HG02973 (cell line): ENCODE results near the gene PHF1.
"Not testable (repeated sequence)": the region's sequence is repeated elsewhere in the genome, so short reads cannot be mapped to it uniquely, and the experiment has no call there.

Experiments
- ATAC-seq: cut with Tn5 transposase; IDR thresholded peaks from one replicate; pipeline ENCODE4 v1.9.1; 2021; ENCODE audit warnings: moderate library complexity; ENCODE audit not compliant: unreplicated experiment

Gene PHF1

GRCh38 chr6:33391278-33391921 lies 19.4 kb upstream of the PHF1 start, which contains the start of gene KIFC1:
Gene KIFC1 (plus strand): TSS chr6:33391823. CDS start chr6:33391986, 163 bp downstream.
- ATAC-seq, result peak; percentile 80

DNA sequence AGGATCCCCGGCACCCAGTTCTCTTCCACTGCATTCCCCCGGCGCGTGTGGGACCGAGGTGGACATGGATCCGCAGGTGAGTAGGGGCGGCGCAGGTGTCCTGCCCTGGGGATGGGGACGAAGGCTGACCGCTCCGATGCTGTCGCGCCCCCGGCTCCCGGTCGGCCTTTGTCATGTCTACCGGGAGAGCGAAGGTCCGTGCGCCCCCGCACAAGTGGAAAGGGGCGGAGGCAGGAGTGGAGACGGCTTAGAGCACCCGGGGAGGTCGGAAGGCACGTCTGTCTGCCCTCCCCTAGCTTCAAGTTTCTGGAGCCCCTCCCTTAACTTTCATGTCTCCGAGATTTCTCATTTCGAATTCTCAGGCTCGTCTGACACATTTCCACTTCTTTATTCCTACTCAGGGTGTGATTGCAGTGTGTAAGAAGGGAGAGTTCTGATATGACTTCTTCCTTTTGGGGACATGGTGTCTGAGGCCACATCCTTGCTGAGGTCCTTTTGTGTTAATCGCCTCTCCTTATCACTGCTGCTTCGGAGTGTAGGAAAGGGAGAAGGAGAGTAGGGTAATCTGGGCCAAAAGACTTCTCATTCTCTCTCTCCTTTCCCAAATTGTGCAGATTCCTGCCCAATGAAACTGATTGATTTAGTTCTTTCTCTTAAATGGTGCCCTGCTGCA lies 18.8 kb upstream of the PHF1 start:
- ATAC-seq, result peak; percentile 12

- no peak for ATAC-seq
Measured at GRCh38 chr6:33392595-33392948, 18.2 kb upstream of the PHF1 start.

DNA sequence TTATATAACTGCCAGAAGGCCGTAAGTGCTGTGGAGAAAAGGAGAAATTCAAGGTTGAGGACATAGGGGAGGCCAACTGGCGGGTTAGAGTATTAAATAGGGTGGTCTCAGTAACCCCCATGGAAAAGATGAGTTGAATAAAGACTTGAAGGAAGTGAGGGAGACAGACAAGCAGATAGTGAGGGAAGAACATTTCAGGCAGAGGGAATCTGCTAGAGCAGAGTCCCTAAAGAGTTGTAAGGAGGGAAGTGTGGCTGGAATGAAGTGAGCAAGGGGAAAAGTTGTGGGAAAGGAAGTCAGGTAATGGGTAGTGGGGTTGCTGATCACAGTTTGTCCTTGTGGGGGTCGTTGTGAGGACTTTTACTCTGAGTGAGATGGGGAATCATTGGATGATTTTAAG lies 17.8 kb upstream of the PHF1 start:
- no peak for ATAC-seq

DNA sequence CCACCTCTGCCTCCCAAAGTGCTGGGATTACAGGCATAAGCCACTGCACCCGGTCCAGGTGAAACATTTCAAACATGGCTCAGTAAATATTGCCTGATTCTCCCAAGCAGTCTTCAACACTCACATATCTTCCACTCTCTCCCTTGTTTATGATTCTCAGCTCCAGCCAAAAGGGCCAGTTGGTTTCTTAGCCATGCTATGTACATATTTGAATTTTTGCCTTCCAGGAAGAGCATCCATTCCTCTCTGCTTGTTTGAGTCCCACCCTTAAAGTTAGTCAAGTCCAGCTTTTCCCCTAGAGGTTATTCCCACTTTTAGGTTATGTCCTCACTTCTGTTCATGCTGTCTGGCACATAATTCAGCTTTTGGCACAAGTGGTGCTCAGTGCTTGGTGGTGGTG lies 13.3 kb upstream of the PHF1 start:
- ATAC-seq, result no peak

DNA sequence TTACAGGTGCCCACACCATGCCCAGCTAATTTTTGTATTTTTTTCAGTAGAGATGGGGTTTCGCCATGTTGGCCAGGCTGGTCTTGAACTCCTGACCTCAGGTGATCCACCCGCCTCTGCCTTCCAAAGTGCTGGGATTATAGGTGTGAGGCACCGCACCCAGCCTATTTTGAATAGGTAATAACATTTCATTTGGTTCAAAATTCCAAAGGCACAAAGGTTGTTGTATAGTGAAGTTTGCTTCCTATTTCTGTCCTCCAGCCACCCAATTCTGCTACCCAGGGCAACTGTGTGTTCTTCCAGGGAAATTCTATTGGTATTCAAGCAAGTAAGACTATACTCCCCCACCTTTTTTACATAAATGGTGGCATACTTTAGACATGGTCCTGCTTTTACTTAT lies 12.2 kb upstream of the PHF1 start:
- ATAC-seq, result not testable (repeated sequence)

- ATAC-seq, result not testable (repeated sequence)
Measured at GRCh38 chr6:33399881-33400280, 10.9 kb upstream of the PHF1 start.

- ATAC-seq, result no peak
Measured at GRCh38 chr6:33404884-33405283, 5.9 kb upstream of the PHF1 start.

DNA sequence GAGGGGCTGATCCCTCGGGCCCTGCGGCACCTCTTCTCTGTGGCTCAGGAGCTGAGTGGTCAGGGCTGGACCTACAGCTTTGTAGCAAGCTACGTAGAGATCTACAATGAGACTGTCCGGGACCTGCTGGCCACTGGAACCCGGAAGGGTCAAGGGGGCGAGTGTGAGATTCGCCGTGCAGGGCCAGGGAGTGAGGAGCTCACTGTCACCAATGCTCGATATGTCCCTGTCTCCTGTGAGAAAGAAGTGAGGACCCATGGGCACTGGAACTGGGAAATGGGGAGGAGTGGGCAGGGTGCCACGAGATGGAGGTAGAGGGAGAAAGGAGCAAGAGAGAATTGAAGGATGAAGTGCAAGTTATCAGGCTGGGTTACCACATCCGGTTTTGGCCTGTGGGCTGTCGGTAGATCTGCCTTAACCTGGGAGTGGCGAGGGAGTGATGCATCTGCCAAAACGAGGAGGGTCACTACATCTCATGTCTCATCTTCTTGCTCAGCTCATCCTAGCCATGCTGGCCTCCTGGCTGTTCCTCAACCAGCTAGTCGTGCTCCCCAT lies 5.4 kb upstream of the PHF1 start:
- no peak for ATAC-seq

- ATAC-seq, result no peak
Measured at GRCh38 chr6:33406126-33406525, 4.7 kb upstream of the PHF1 start.

- no peak for ATAC-seq
Measured at GRCh38 chr6:33407132-33407718, 3.6 kb upstream of the PHF1 start.

DNA sequence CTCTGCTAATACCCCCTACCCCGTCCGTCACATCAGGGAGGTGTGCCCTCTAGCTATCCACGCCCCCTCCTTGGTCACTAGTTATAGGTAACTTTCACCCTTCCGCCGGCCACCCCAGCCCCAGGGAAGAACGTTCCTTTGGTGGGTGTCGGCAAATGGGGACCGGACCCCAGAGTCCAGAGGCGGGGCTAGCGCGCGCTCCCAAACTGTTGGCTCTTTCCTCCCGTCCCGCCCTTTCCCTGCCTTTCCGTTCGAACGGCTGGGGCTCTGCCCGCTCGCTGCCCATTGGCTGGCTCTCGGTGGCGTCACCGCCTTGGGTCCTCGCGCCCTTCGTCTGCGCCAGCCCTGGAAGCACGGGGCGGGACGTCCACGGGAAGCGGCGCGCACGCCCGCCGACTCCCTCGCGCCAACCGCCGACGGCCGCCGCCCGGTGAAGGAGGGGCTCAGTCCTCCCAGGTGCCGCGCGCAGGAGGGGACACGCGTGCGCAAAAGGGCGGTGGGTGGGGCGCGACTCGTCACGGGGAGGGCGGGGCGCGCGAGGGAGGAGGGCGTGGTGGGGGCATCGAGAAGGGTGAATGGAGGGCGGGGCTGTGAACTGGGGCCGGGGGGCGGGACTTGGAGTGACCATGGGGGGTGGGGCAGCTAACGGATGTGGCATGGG lies 634 bp upstream of the PHF1 start:
- ATAC-seq, result peak; percentile 69

GRCh38 chr6:33411632-33412005 lies 805 bp downstream of the PHF1 start:
- no peak for ATAC-seq

DNA sequence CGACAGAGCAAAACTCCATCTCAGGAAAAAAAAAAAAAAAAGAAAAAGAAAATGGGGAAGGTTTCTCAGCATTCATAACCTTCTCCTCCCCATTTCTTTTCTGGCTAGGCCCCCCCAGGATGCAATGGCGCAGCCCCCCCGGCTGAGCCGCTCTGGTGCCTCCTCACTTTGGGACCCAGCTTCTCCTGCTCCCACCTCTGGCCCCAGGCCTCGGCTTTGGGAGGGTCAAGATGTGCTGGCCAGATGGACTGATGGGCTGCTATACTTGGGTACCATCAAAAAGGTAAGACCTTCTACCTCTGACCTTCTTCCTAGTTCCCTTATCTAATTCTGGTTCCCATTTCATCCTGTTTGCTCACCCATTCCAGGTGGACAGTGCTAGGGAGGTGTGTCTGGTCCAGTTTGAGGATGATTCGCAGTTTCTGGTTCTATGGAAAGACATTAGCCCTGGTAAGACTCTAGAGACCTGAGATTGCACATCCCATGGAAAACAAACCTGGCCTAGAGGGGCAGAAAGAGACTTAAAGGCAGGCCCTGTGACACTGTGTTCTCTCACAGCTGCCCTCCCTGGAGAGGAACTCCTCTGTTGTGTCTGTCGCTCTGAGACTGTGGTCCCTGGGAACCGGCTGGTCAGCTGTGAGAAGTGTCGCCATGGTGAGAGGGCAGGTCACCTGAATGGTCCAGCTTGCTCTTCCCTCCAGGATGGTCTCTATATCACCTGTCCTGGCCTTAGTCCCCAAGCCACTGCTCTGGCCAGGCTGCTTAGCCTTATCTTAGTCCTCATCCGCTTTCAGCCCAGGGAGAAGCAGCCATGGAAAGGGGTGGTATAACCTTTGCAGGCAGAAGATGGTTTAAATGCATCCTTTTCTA lies 1.6 kb downstream of the PHF1 start:
- ATAC-seq, result no peak

DNA sequence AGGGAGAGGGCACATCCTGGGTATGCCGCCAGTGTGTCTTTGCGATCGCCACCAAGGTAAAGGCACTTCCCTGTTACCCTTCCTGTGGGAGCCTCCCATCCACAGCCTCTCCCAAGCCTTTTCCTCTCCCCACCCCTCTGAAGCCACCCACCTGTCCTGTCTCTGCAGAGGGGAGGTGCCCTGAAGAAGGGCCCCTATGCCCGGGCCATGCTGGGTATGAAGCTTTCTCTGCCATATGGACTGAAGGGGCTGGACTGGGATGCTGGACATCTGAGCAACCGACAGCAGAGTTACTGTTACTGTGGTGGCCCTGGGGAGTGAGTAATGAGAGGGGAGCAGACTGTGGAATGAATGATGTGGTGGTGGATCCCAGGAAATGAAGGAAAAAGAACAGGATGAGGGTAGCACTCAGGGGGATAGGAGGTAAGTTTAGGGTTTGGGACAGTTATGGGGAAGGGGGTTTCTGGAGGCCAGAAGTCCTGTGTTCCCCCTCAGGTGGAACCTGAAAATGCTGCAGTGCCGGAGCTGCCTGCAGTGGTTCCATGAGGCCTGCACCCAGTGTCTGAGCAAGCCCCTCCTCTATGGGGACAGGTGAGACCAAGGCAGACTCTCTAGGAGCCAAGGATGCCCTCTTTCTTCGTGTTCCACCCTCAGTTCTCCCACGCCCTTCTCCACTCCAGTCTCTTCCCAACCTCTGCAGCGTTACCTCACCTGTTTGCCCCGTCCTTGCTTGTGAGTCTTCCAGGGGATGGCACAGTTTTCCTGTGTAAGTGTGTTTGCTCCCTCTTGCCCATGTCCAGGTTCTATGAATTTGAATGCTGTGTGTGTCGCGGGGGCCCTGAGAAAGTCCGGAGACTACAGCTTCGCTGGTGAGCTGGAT lies 2.7 kb downstream of the PHF1 start:
- ATAC-seq, result no peak

- ATAC-seq, result no peak
Measured at GRCh38 chr6:33414592-33415271, 3.9 kb downstream of the PHF1 start.

DNA sequence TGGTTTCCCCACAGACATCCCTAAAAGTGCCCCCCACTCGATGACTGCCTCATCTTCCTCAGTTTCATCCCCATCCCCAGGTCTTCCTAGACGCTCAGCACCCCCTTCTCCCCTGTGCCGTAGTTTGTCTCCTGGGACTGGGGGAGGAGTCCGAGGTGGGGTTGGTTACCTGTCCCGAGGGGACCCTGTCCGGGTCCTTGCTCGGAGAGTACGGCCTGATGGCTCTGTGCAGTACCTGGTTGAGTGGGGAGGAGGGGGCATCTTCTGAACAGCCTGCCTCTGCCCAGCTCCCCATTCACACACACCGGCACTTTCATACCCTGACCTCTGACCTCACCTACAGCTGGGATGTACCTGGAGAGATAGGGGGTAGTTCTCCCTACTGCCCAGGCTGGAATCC lies 5.0 kb downstream of the PHF1 start:
- no peak for ATAC-seq

GRCh38 chr6:33416386-33417127 lies 5.7 kb downstream of the PHF1 start:
- ATAC-seq, result no peak
